Activated CD4-positive, alpha-beta T cell treated with anti-CD3 and anti-CD28 coated beads, Interleukin-10, Interleukin-2, amounts not matched to agents 100 ng/mL and 50 ng/mL, durations not matched to agents 16 hours and 8 hours (primary cell): ENCODE results near the gene FLOT1.
A peak's percentile ranks its signal among the peaks of the same experiment; 100 is the strongest.

Experiments
- DNase-seq: peaks from one replicate; pipeline ENCODE4 v3.0.0-alpha.2; 2020

Gene FLOT1

GRCh38 chr6:30742316-30743098 is at the start of gene FLOT1:
Gene FLOT1 (minus strand): TSS chr6:30742687. CDS start chr6:30742189, 498 bp downstream.
- DNase-seq: peak; percentile 99

- DNase-seq: no peak
Measured at GRCh38 chr6:30790724-30791383, 48.4 kb upstream of the FLOT1 start.

GRCh38 chr6:30789606-30790005 is 47.1 kb upstream of the FLOT1 start:
- DNase-seq: no peak

- no peak for DNase-seq
Measured at GRCh38 chr6:30787954-30788353, 45.5 kb upstream of the FLOT1 start.

- no peak for DNase-seq
Measured at GRCh38 chr6:30782425-30783014, 40.0 kb upstream of the FLOT1 start.

GRCh38 chr6:30781743-30782424 is 39.4 kb upstream of the FLOT1 start:
- DNase-seq: no peak

GRCh38 chr6:30781395-30781742 is 38.9 kb upstream of the FLOT1 start:
- DNase-seq: no peak

- no peak for DNase-seq
Measured at GRCh38 chr6:30780642-30780920, 38.1 kb upstream of the FLOT1 start.

GRCh38 chr6:30779850-30780641 is 37.6 kb upstream of the FLOT1 start:
- no peak for DNase-seq

GRCh38 chr6:30778001-30778635 is 35.6 kb upstream of the FLOT1 start:
- DNase-seq: no peak

- DNase-seq: no peak
Measured at GRCh38 chr6:30777155-30777485, 34.6 kb upstream of the FLOT1 start.

GRCh38 chr6:30776390-30777154 is 34.1 kb upstream of the FLOT1 start:
- DNase-seq: no peak

- no peak for DNase-seq
Measured at GRCh38 chr6:30775104-30775503, 32.6 kb upstream of the FLOT1 start.

GRCh38 chr6:30774701-30775100 is 32.2 kb upstream of the FLOT1 start:
- no peak for DNase-seq

- no peak for DNase-seq
Measured at GRCh38 chr6:30770592-30770991, 28.1 kb upstream of the FLOT1 start.

GRCh38 chr6:30769853-30770524 is 27.5 kb upstream of the FLOT1 start:
- DNase-seq: peak; percentile 63

- peak; percentile 87 for DNase-seq
Measured at GRCh38 chr6:30769088-30769852, 26.8 kb upstream of the FLOT1 start.

- no peak for DNase-seq
Measured at GRCh38 chr6:30768634-30769087, 26.2 kb upstream of the FLOT1 start.

- no peak for DNase-seq
Measured at GRCh38 chr6:30767944-30768301, 25.4 kb upstream of the FLOT1 start.

GRCh38 chr6:30767158-30767943 is 24.9 kb upstream of the FLOT1 start:
- DNase-seq: peak; percentile 66
